Measurements from ENCODE around the gene ITGB1BP2. TPM values are rescaled to one million over a fixed set of nuclear protein-coding genes. Genes with fewer than 3 reads are reported as not detected.
A peak's percentile ranks its signal among the peaks of the same experiment; 100 is the strongest.
"Not testable (repeated sequence)": the region's sequence is repeated elsewhere in the genome, so short reads cannot be mapped to it uniquely, and the experiment has no call there.

The ITGB1BP2 gene
- total RNA-seq, 2 donors from 2014 or later: 0.96 to 2.5 TPM

DNA sequence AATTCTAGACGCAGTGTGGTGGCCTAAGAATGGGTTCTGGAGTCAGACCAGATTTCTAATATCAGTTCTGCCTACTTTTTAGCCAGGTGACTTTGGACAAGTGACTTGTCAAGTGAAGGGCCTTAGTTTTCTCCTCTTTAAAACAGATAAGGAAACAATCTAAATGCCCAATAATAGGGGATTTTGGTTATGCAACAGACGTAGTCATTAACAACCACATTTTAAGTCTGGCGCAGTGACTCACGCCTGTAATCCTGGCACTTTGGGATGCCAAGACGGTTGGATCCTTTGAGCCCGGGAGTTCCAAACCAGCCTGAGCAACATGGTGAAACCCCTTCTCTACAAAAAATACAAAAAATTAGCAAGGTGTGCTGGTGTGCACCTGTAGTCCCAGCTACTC, 45.5 kb upstream of the ITGB1BP2 start:
- DNase-seq: no peak
- H3K4me1 ChIP-seq: no peaks in the 10 kb centered on the region

DNA sequence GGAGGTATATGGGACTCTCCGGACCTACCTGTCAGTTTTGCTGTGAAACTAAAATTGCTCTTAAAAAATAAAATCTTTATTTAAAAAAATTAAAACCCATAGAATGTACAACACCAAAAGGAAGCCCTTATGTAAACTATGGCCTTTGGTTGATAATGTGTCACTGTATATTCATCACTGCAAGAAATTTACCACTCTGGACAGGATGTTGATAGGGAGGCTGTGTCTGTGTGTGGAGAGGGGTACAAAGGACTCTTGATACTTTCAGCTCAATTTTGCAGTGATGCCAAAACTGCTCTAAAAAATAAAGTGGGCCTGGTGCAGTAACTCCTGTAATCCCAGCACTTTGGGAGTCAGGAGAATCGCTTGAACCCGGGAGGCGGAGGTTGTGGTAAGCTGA, 44.7 kb upstream of the ITGB1BP2 start:
- Histone ChIP-seq H3K27ac (no peak overlapping the region), H3K4me1 (no peaks in the 10 kb centered on the region), H3K9ac (ENCODE audit: low read depth in 2 of 2, low read length in 2 of 2) (no peak overlapping the region), H3K9me3 (no peaks in the 10 kb centered on the region), H3K27me3 (no peaks in the 10 kb centered on the region), H3K4me3 (no peak overlapping the region), H3K36me3 (no peaks in the 10 kb centered on the region)
- no peak for DNase-seq
- TF ChIP-seq, protein P1, sequence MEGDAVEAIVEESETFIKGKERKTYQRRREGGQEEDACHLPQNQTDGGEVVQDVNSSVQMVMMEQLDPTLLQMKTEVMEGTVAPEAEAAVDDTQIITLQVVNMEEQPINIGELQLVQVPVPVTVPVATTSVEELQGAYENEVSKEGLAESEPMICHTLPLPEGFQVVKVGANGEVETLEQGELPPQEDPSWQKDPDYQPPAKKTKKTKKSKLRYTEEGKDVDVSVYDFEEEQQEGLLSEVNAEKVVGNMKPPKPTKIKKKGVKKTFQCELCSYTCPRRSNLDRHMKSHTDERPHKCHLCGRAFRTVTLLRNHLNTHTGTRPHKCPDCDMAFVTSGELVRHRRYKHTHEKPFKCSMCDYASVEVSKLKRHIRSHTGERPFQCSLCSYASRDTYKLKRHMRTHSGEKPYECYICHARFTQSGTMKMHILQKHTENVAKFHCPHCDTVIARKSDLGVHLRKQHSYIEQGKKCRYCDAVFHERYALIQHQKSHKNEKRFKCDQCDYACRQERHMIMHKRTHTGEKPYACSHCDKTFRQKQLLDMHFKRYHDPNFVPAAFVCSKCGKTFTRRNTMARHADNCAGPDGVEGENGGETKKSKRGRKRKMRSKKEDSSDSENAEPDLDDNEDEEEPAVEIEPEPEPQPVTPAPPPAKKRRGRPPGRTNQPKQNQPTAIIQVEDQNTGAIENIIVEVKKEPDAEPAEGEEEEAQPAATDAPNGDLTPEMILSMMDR (IDR thresholded peaks at IDR 0.05): no peak
- intact Hi-C loops (cut with DNase I): loop anchor here (10.0 kb wide), 1 partner anchor 72 kb away; no protein-coding TSS in a partner anchor

More for the DNA sequence above, 45.5 kb upstream of the ITGB1BP2 start:
- Histone ChIP-seq H3K27ac (no peak overlapping the region), H3K27me3 (no peaks in the 10 kb centered on the region), H3K9me3 (no peaks in the 10 kb centered on the region), H3K4me3 (no peak overlapping the region), H3K36me3 (no peaks in the 10 kb centered on the region), H3K9ac (ENCODE audit: low read depth in 2 of 2, low read length in 2 of 2) (no peak overlapping the region)
- TF ChIP-seq, protein P1 (IDR thresholded peaks at IDR 0.05): no peak
- intact Hi-C loops (cut with DNase I): loop anchor here (10.0 kb wide), 1 partner anchor 71 kb away; no protein-coding TSS in a partner anchor

DNA sequence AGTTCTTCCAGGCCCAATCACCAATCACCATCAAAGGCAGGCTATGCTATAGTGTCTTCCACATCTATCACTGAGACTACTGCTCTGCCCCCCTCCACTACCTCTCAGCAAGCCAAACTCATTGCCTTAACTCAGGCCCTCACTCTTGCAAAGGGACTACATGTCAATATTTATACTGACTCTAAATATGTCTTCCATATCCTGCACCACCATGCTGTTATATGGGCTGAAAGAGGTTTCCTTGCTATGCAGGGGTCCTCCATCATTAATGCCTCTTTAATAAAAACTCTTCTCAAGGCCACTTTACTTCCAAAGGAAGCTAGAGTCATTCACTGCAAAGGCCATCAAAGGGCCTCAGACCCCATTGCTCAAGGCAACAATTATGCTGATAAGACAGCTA, 32.9 kb upstream of the ITGB1BP2 start:
- H3K9me3 ChIP-seq; H3K4me3 ChIP-seq; DNase-seq; H3K9ac ChIP-seq (ENCODE audit: low read depth in 2 of 2, low read length in 2 of 2); H3K36me3 ChIP-seq; H3K4me1 ChIP-seq; intact Hi-C loops (cut with DNase I); H3K27me3 ChIP-seq; H3K27ac ChIP-seq: not testable (repeated sequence)

DNA sequence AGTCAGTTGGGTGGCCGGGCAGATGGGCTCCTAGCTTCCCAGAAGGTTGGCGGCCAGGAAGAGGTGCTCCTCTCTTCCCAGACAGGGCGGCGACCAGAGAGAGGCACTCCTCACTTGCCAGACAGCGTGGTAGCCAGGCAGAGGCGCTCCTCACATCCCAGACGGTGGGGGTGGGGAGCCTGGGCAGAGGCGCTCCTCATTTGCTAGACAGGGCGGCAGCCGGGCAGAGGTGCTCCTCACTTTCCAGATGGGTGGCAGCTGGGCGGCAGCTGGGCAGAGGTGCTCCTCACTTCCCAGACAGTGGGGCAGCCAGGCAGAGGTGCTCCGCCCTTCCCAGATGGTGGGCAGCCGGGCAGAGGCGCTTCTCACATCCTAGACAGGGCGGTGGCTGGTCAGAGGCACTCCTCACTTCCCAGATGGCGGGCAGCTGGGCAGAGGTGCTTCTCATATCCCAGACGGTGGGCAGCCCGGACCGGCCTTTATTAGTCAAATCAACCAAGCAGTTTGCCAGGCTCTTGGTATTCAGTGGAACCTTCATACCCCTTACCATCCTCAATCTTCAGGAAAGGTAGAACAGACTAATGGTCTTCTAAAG, 31.7 kb upstream of the ITGB1BP2 start:
- TF ChIP-seq, protein P1 (IDR thresholded peaks at IDR 0.05): no peak
- H3K9ac ChIP-seq (ENCODE audit: low read depth in 2 of 2, low read length in 2 of 2): no peak overlapping the region
- H3K4me1 ChIP-seq: no peaks in the 10 kb centered on the region
- intact Hi-C loops (cut with DNase I): no loop called here
- no peaks in the 10 kb centered on the region for H3K36me3 ChIP-seq
- DNase-seq: no peak
- no peaks in the 10 kb centered on the region for H3K27me3 ChIP-seq
- H3K9me3 ChIP-seq: no peaks in the 10 kb centered on the region
- no peak overlapping the region for H3K4me3 ChIP-seq
- H3K27ac ChIP-seq: no peak overlapping the region

DNA sequence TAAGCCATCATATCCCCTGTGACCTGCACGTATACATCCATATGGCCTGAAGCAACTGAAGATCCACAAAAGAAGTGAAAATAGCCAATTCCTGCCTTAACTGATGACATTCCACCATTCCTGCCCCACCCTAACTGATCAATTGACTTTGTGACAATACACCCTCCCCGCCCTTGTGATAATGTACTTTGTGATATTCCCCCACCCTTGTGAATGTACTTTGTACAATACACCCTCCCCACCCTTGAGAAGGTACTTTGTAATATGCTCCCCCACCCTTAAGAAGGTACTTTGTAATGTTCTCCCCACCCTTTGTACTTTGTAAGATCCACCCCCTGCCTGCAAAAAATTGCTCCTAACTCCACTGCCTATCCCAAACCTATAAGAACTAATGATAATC, 29.2 kb upstream of the ITGB1BP2 start:
- H3K4me1 ChIP-seq; H3K27me3 ChIP-seq; H3K9ac ChIP-seq (ENCODE audit: low read depth in 2 of 2, low read length in 2 of 2); H3K9me3 ChIP-seq; intact Hi-C loops (cut with DNase I); H3K4me3 ChIP-seq; H3K36me3 ChIP-seq; DNase-seq; H3K27ac ChIP-seq: not testable (repeated sequence)

DNA sequence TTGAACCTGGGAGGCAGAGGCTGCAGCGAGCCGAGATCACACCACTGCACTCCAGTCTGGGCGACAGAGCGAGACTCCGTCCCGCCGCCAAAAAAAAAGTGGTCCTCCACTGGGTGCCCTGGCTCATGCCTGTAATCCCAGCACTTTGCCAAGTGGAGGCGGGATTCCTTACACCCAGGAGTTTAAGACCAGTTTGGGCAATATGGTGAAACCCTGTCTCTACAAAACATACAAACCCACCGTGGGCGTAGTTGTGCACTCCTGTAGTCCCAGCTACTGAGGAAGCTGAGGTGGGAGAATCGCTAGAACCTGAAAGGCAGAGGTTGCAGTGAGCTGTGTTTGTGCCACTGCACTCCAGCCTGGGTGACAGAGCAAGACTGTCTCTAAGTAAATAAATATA, 20.2 kb upstream of the ITGB1BP2 start:
- H3K4me1 ChIP-seq; intact Hi-C loops (cut with DNase I); H3K4me3 ChIP-seq; H3K27ac ChIP-seq; H3K36me3 ChIP-seq; DNase-seq; H3K9me3 ChIP-seq; H3K9ac ChIP-seq (ENCODE audit: low read depth in 2 of 2, low read length in 2 of 2); H3K27me3 ChIP-seq: not testable (repeated sequence)

DNA sequence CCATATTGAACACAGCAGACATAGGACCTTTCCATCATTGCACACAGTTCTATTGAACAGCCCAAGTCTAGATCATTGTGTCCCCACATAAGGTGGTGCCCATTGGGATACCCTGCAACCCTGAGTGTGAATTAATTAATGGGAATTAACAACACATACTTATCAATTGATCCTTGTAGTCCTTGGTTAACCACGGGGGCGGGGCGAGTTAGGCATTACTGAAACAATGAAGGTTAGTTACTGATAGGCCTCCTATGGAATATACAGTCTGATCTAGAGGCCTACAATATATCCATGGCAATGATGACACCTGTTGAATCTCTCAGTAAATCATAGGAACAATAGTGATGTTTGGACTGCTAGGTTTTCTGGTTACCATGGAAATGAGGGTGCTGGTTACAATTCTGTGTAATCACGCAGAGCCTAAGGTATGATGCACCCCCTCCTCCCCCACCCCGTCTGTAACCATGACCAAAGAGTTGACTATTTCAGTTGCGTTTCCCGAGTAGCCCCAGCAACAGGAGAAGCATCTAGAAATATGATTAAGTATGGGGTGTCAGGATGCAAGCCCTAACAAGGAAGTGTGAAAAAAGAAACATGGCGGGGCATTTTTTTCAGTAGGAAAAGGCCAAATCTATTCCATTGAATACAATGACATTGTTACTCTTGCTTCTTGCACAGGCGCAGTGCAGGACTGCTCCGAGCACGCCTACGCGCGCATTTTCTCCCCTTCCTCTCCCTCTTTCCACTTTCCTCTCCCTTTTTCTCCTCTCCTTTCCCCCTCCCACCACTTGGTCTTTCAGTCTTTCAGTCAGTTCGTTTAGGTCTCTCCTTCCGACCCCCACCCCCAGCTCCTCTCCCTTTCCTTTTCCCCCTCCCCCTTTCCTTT, 18.8 kb upstream of the ITGB1BP2 start:
- H3K36me3 ChIP-seq: no peaks in the 10 kb centered on the region
- TF ChIP-seq, protein P1 (IDR thresholded peaks at IDR 0.05): no peak
- intact Hi-C loops (cut with DNase I): no loop called here
- H3K4me1 ChIP-seq: no peaks in the 10 kb centered on the region
- H3K9me3 ChIP-seq: no peaks in the 10 kb centered on the region
- H3K27me3 ChIP-seq: no peaks in the 10 kb centered on the region
- DNase-seq: no peak
- H3K4me3 ChIP-seq: peak overlapping the region; percentile 29
- peak overlapping the region in 1 of 2 donors; percentile 63 for H3K9ac ChIP-seq (ENCODE audit: low read depth in 2 of 2, low read length in 2 of 2)
- peak overlapping the region; percentile 89 for H3K27ac ChIP-seq

Measured in colonic mucosa (tissue), 4 donors.